ENCODE measurements around the gene SCAPER. TPM values are rescaled to one million over a fixed set of nuclear protein-coding genes. Genes with fewer than 3 reads are reported as not detected.

The SCAPER gene
- total RNA-seq, 4 donors from 2014 or later, result 23.5 to 27.7 (median 24.2) TPM

- no peak for TF ChIP-seq CTCF (IDR thresholded peaks at IDR 0.05; ENCODE audit: low read depth)
Measured at GRCh38 chr15:76376029-76376428, 529.1 kb downstream of the SCAPER start.

GRCh38 chr15:76368122-76368621 lies 537.0 kb downstream of the SCAPER start:
- no peak for TF ChIP-seq CTCF (IDR thresholded peaks at IDR 0.05; ENCODE audit: low read depth)

- no peak for TF ChIP-seq CTCF (IDR thresholded peaks at IDR 0.05; ENCODE audit: low read depth)
Measured at GRCh38 chr15:76366714-76367113, 538.4 kb downstream of the SCAPER start.

- no peak for TF ChIP-seq CTCF (IDR thresholded peaks at IDR 0.05; ENCODE audit: low read depth)
Measured at GRCh38 chr15:76363251-76363650, 541.9 kb downstream of the SCAPER start.

- TF ChIP-seq CTCF (IDR thresholded peaks at IDR 0.05; ENCODE audit: low read depth), result no peak
Measured at GRCh38 chr15:76360416-76360815, 544.7 kb downstream of the SCAPER start.

GRCh38 chr15:76359152-76359551 lies 546.0 kb downstream of the SCAPER start:
- TF ChIP-seq CTCF (IDR thresholded peaks at IDR 0.05; ENCODE audit: low read depth), result no peak

- no peak for TF ChIP-seq CTCF (IDR thresholded peaks at IDR 0.05; ENCODE audit: low read depth)
Measured at GRCh38 chr15:76358453-76358852, 546.7 kb downstream of the SCAPER start.
